ENCODE results near the gene SLCO1C1.

Gene SLCO1C1

DNA sequence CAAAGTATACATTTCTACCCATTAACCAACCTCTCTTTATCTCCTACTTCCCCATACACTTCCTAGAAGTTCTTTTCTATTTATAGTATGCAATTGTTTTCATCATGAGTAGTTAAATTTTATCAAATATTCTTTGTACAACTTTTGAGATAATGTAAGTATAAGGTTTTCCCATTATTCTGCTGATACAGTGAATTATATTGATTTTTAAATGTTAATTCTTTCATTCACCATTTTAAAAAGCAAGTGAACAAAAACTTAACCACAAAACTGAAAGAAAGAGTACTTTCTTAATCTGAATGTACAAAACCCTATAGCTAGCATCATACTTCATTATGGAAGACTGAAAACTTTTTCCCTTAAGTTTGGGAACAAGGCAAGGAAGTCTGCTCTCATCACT is 105.9 kb downstream of the SLCO1C1 start:
- Histone ChIP-seq H3K36me3 (ENCODE audit: control insufficient read depth, insufficient read depth, low read length) (no peaks in the 10 kb centered on the region), H3K4me3 (ENCODE audit: low read length) (no peak overlapping the region), H3K27ac (ENCODE audit: low read depth, low read length) (no peak overlapping the region), H3K4me1 (ENCODE audit: control insufficient read depth, insufficient read depth, low read length) (no peaks in the 10 kb centered on the region), H3K9ac (ENCODE audit: low read length) (no peak overlapping the region), H3K27me3 (ENCODE audit: control insufficient read depth, insufficient read depth, low read length) (no peaks in the 10 kb centered on the region)

Measured in rectal smooth muscle tissue (tissue), 1 donor.